ENCODE results near the gene DLK2. TPM values are rescaled to one million over a fixed set of nuclear protein-coding genes. Genes with fewer than 3 reads are reported as not detected.
A peak's percentile ranks its signal among the peaks of the same experiment; 100 is the strongest.

The DLK2 gene
- total RNA-seq, 1 experiment from 2014 or later: 30.2 TPM

- CTCF ChIA-PET: interaction anchor here (0.5 to 9.0 kb wide), 25 partner anchors 8 to 1097 kb away, joined by 3 to 102 read pairs (median 5); partner anchors contain the start of genes DLK2, TJAP1 and YIPF3
- H3K4me1 Mint-ChIP-seq (ENCODE audit: insufficient read depth, unreplicated experiment): peaks cover 49% of the 10 kb centered on the region
- POLR2A ChIA-PET: interaction anchor here (0.6 to 9.6 kb wide), 14 partner anchors 10 to 487 kb away, joined by 3 to 209 read pairs (median 13); partner anchors contain the start of genes DLK2, LRRC73, POLR1C and TJAP1
- H3K27me3 Mint-ChIP-seq (ENCODE audit: insufficient read depth, unreplicated experiment): no peaks in the 10 kb centered on the region
- intact Hi-C loops (cut with micrococcal nuclease): loop anchor here (2.0 to 5.0 kb wide), 3 partner anchors 16 to 595 kb away; partner anchors contain the start of gene ZNF318
- no peak for DNase-seq (ENCODE audit: unreplicated experiment)
- peak overlapping the region; percentile 88 for H3K27ac Mint-ChIP-seq (ENCODE audit: low read depth, unreplicated experiment)
- H3K9me3 Mint-ChIP-seq (ENCODE audit: unreplicated experiment): no peaks in the 10 kb centered on the region
- no peak for TF ChIP-seq CTCF (IDR thresholded peaks at IDR 0.05; ENCODE audit: unreplicated experiment)
- H3K36me3 Mint-ChIP-seq (ENCODE audit: insufficient read depth, unreplicated experiment): peaks cover 63% of the 10 kb centered on the region
- no TSS peak for BruUV-seq (replicated peaks)
- peak overlapping the region; percentile 43 for H3K4me3 Mint-ChIP-seq (ENCODE audit: unreplicated experiment)
Measured at GRCh38 chr6:43497129-43497396, 41.7 kb upstream of the DLK2 start.

GRCh38 chr6:43496370-43497128 is 41.2 kb upstream of the DLK2 start:
- Mint-ChIP-seq H3K36me3 (ENCODE audit: insufficient read depth, unreplicated experiment) (peaks cover 57% of the 10 kb centered on the region), H3K9me3 (ENCODE audit: unreplicated experiment) (no peaks in the 10 kb centered on the region), H3K27me3 (ENCODE audit: insufficient read depth, unreplicated experiment) (no peaks in the 10 kb centered on the region), H3K27ac (ENCODE audit: low read depth, unreplicated experiment) (peak overlapping the region; percentile 88), H3K4me1 (ENCODE audit: insufficient read depth, unreplicated experiment) (peaks cover 53% of the 10 kb centered on the region), H3K4me3 (ENCODE audit: unreplicated experiment) (peak overlapping the region; percentile 43)
- CTCF ChIA-PET: interaction anchor here (0.6 to 9.0 kb wide), 36 partner anchors 9 to 666 kb away, joined by 3 to 102 read pairs (median 4); partner anchors contain the start of genes DLK2, TJAP1, YIPF3 and ZNF318
- intact Hi-C loops (cut with micrococcal nuclease): loop anchor here (1.0 to 5.0 kb wide), 4 partner anchors 16 to 594 kb away; partner anchors contain the start of gene ZNF318
- peak; percentile 91 for TF ChIP-seq CTCF (IDR thresholded peaks at IDR 0.05; ENCODE audit: unreplicated experiment)
- DNase-seq (ENCODE audit: unreplicated experiment): peak; percentile 88
- POLR2A ChIA-PET: interaction anchor here (0.6 to 9.6 kb wide), 23 partner anchors 10 to 486 kb away, joined by 3 to 209 read pairs (median 6); partner anchors contain the start of genes ABCC10, DLK2, LRRC73 and POLR1C
- no TSS peak for BruUV-seq (replicated peaks)

- Mint-ChIP-seq H3K27me3 (ENCODE audit: insufficient read depth, unreplicated experiment) (no peaks in the 10 kb centered on the region), H3K36me3 (ENCODE audit: insufficient read depth, unreplicated experiment) (peaks cover 47% of the 10 kb centered on the region), H3K4me3 (ENCODE audit: unreplicated experiment) (peak overlapping the region; percentile 43), H3K9me3 (ENCODE audit: unreplicated experiment) (no peaks in the 10 kb centered on the region), H3K27ac (ENCODE audit: low read depth, unreplicated experiment) (peak overlapping the region; percentile 88), H3K4me1 (ENCODE audit: insufficient read depth, unreplicated experiment) (peaks cover 53% of the 10 kb centered on the region)
- peak; percentile 30 for TF ChIP-seq CTCF (IDR thresholded peaks at IDR 0.05; ENCODE audit: unreplicated experiment)
- peak; percentile 76 for DNase-seq (ENCODE audit: unreplicated experiment)
- intact Hi-C loops (cut with micrococcal nuclease): loop anchor here (5.0 kb wide), 2 partner anchors 128 to 593 kb away; partner anchors contain the start of gene ZNF318
- ChIA-PET POLR2A (interaction anchor here (0.6 to 9.6 kb wide), 21 partner anchors 9 to 233 kb away, joined by 3 to 209 read pairs (median 6); partner anchors contain the start of genes ABCC10, DLK2, LRRC73 and POLR1C), CTCF (interaction anchor here (0.5 to 9.0 kb wide), 32 partner anchors 10 to 441 kb away, joined by 3 to 102 read pairs (median 4); partner anchors contain the start of genes ABCC10, DLK2, TJAP1 and YIPF3)
- BruUV-seq (replicated peaks): no TSS peak
Measured at GRCh38 chr6:43495409-43495941, 40.1 kb upstream of the DLK2 start.

- peak overlapping the region; percentile 43 for H3K4me3 Mint-ChIP-seq (ENCODE audit: unreplicated experiment)
- ChIA-PET POLR2A (interaction anchor here (1.3 to 9.6 kb wide), 10 partner anchors 8 to 125 kb away, joined by 4 to 209 read pairs (median 27); partner anchors contain the start of genes DLK2, LRRC73, POLR1C and TJAP1), CTCF (interaction anchor here (0.6 to 9.0 kb wide), 19 partner anchors 9 to 232 kb away, joined by 3 to 102 read pairs (median 3); partner anchors contain the start of genes ABCC10, DLK2, TJAP1 and ZNF318)
- no peaks in the 10 kb centered on the region for H3K9me3 Mint-ChIP-seq (ENCODE audit: unreplicated experiment)
- intact Hi-C loops (cut with micrococcal nuclease): loop anchor here (5.0 kb wide), 2 partner anchors 127 to 592 kb away; partner anchors contain the start of gene ZNF318
- no TSS peak for BruUV-seq (replicated peaks)
- peak overlapping the region; percentile 88 for H3K27ac Mint-ChIP-seq (ENCODE audit: low read depth, unreplicated experiment)
- no peaks in the 10 kb centered on the region for H3K27me3 Mint-ChIP-seq (ENCODE audit: insufficient read depth, unreplicated experiment)
- peaks cover 42% of the 10 kb centered on the region for H3K36me3 Mint-ChIP-seq (ENCODE audit: insufficient read depth, unreplicated experiment)
- no peak for TF ChIP-seq CTCF (IDR thresholded peaks at IDR 0.05; ENCODE audit: unreplicated experiment)
- DNase-seq (ENCODE audit: unreplicated experiment): no peak
- H3K4me1 Mint-ChIP-seq (ENCODE audit: insufficient read depth, unreplicated experiment): peaks cover 53% of the 10 kb centered on the region
Measured at GRCh38 chr6:43494766-43495165, 39.4 kb upstream of the DLK2 start.

Data from MCF 10A (cell line).